Upper lobe of left lung (tissue), 4 donors: ENCODE results near the gene STARD4.

Experiments
- CTCF ChIP-seq, 6 experiments: fragments of 450-650 bp in 4 of 6; fragments of 200-600 bp in 2 of 6; sonication (generic) in 2 of 6; IDR thresholded peaks; one replicate each; pipeline ENCODE4 v1.5.1; 2016 to 2019; ENCODE audit warnings: antibody characterized with exemption in 6 of 6
- EP300 ChIP-seq, 4 donors: sonication (generic); formaldehyde crosslinking; IDR thresholded peaks; one replicate each; pipeline ENCODE4 v1.5.1; 2017; ENCODE audit warnings: antibody characterized with exemption in 4 of 4, control low read depth in 2 of 4
- POLR2A ChIP-seq, 4 donors: fragments of 450-650 bp; IDR thresholded peaks; one replicate each; pipeline ENCODE4 v1.5.1; 2016 to 2017; ENCODE audit warnings: antibody characterized with exemption in 4 of 4, mild to moderate bottlenecking in 2 of 4

DNA sequence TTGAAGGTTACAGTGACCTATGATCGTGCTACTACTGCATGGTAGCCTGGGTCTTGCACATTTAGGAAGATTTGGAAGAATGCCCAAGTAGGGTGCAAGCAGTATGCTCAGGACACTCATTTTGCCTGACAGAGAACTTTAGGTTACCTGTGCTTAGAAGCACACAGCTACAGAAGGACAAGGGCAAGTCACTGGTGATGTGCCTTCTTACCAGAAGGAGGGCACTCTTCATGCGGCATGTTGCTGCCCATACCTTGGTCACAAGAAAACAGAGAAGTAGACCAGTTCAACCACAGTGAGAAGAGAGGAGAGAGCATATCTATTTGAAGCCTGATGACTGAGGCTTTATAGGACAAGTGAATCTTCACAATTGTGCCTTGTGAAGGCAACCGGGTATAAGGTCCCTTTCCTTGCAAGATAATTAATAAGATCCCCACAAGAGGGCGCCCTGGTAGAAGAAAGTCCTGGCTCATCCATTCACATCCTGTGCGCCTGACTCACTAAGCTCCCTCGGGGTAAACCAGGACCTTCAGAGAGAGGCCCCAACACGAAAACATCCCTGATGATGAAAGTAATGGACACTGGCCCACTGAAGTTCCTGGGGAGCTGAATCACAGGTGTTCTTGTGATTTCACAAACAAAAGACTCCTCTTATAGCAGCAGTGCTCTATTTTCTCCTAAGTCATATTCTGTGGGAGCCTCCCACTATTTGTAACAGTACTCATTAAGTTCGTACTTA lies 38.1 kb upstream of the STARD4 start:
- TF ChIP-seq CTCF (IDR thresholded peaks at IDR 0.05), result peak; percentile 59 to 73 (median 64)
- TF ChIP-seq POLR2A (IDR thresholded peaks at IDR 0.05), result no peak
- TF ChIP-seq EP300 (IDR thresholded peaks at IDR 0.05), result no peak
